ENCODE data around the gene SLC44A3. TPM values are rescaled to one million over a fixed set of nuclear protein-coding genes. Genes with fewer than 3 reads are reported as not detected.
A peak's percentile ranks its signal among the peaks of the same experiment; 100 is the strongest.

Gene SLC44A3
- total and polyA plus RNA-seq, 2 of the 13 experiments (the other 11 are each of a cell fraction or from before 2014, with no cell fraction given): 6.8 to 14.1 TPM

DNA sequence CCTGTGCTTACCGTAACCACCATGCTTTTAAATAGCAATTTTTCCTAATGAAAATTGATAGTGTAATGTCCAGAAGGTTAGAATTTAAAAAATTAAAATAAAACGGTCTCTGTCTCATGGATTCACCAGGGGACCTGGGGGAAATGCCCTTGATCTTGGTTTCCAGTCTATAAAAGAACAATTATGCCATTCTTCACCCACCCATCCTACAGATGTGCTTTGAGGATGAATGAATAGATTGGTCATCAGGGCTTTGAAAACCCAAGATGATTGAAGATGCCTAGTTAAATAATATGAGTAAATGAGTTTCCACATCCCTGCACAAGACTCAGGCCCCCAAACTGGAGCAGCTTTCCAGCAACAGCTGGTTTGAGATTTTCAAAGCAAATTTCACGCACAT, 68.0 kb downstream of the SLC44A3 start:
- H3K9ac ChIP-seq (ENCODE audit: insufficient read depth, low read depth, low read length): no peak overlapping the region
- in situ Hi-C loops (cut with HindIII; ENCODE audit: extremely low pct_ligation_motif_present, low pct_unique_long_range_greater_than_20kb) (no loop called here), intact Hi-C loops (cut with micrococcal nuclease; ENCODE audit: unreplicated experiment) (no loop called here)
- ChIA-PET CTCF (ENCODE audit: low intra/inter-chr PET ratio, low total read pairs) (no interaction called here), POLR2A (no interaction called here)
- no peaks in the 10 kb centered on the region for H3K27me3 ChIP-seq (ENCODE audit: control insufficient read depth in 1 of 2, insufficient read depth in 2 of 2, low read length in 2 of 2)
- peaks cover 24% of the 10 kb centered on the region for H3K4me1 ChIP-seq (ENCODE audit: insufficient read depth, low read length)
- no peak for DNase-seq (ENCODE audit: low spot score)
- no TSS peak for BruUV-seq (replicated peaks)
- H3K79me2 ChIP-seq (ENCODE audit: insufficient read depth, low read length): no peaks in the 10 kb centered on the region
- H3K4me2 ChIP-seq (ENCODE audit: low read depth, low read length): no peak overlapping the region
- no peak overlapping the region for H2AFZ ChIP-seq (ENCODE audit: low read length)
- H3K4me3 ChIP-seq (replicated peaks in 1 of 3; ENCODE audit: insufficient read depth in 1 of 3, low read depth in 2 of 3, low read length in 3 of 3): no peak overlapping the region
- WGBS (ENCODE audit: low lambda C conversion rate): 95% methylated on average over 3 of the region's 3 CpGs
- no peak for TF ChIP-seq ZNF263 (CRISPR knock-in tag; IDR thresholded peaks at IDR 0.05)
- TF ChIP-seq SRF (IDR thresholded peaks at IDR 0.05; ENCODE audit: low read depth, low read length): no peak
- no peaks in the 10 kb centered on the region for H3K9me3 ChIP-seq (ENCODE audit: low read length)
- no peak for FAIRE-seq
- no peaks in the 10 kb centered on the region for H3K36me3 ChIP-seq (replicated peaks in 1 of 2; ENCODE audit: control insufficient read depth in 1 of 2, insufficient read depth in 2 of 2, low read length in 2 of 2)
- H3K27ac ChIP-seq (ENCODE audit: extremely low read length, insufficient read depth, low read length): no peak overlapping the region
- no peak for ATAC-seq
- no peaks in the 10 kb centered on the region for H4K20me1 ChIP-seq (ENCODE audit: insufficient read depth, low read length)

DNA sequence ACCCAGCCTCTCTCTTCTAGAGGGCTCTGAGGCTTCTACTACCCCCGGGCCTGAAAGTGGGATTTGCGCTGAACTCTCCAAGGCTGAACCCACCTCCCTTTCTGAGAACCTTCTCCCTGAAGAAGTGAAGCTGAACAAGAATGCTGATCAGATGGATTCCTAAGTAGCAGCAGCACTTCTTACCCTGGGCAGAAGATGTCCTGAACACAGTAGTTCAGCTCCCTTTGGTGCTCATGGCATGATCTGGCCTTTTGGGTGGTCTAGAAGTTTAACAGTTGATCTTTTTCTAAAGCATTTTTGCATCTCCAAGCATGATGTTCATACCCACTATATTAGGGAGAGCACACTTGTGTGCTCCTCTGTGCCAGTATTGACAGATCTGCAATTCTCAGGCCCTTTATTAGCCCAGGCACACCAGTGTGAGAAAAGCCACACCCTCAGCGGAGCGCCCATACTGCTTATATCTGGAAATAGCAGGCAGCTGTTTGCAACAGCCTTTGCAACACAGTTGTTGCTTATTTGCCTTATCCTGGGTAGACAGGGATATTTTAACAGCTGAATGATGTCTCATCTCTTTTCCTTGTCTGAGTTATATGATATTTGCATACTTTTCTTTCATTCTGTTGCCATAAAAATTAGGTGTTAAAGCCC, 72.6 kb downstream of the SLC44A3 start:
- no peak for DNase-seq (ENCODE audit: low spot score)
- no peaks in the 10 kb centered on the region for H4K20me1 ChIP-seq (ENCODE audit: insufficient read depth, low read length)
- no peak overlapping the region for H3K27ac ChIP-seq (ENCODE audit: extremely low read length, insufficient read depth, low read length)
- 99% methylated on average over 4 of the region's 4 CpGs for WGBS (ENCODE audit: low lambda C conversion rate)
- no peak overlapping the region for H3K4me3 ChIP-seq (replicated peaks in 1 of 3; ENCODE audit: insufficient read depth in 1 of 3, low read depth in 2 of 3, low read length in 3 of 3)
- no peak for FAIRE-seq
- POLR2A ChIA-PET: interaction anchor here (1.0 kb wide), 1 partner anchor 9 kb away, joined by 3 read pairs; no protein-coding TSS in a partner anchor
- CTCF ChIA-PET (ENCODE audit: low intra/inter-chr PET ratio, low total read pairs): no interaction called here
- no peaks in the 10 kb centered on the region for H3K9me3 ChIP-seq (ENCODE audit: low read length)
- no peak overlapping the region for H3K4me2 ChIP-seq (ENCODE audit: low read depth, low read length)
- peaks cover 19% of the 10 kb centered on the region for H3K4me1 ChIP-seq (ENCODE audit: insufficient read depth, low read length)
- no TSS peak for BruUV-seq (replicated peaks)
- no peak overlapping the region for H2AFZ ChIP-seq (ENCODE audit: low read length)
- H3K36me3 ChIP-seq (replicated peaks in 1 of 2; ENCODE audit: control insufficient read depth in 1 of 2, insufficient read depth in 2 of 2, low read length in 2 of 2): peaks cover 12 to 18% of the 10 kb centered on the region in 2 experiments; a peak in 4 of 5 replicates
- H3K9ac ChIP-seq (ENCODE audit: insufficient read depth, low read depth, low read length): no peak overlapping the region
- ATAC-seq: peak; percentile 31
- TF ChIP-seq HIVEP1 (CRISPR knock-in tag; IDR thresholded peaks at IDR 0.05): no peak
- TF ChIP-seq POLR2G (IDR thresholded peaks at IDR 0.05; ENCODE audit: low read depth, low read length): peak; percentile 44; the same call in 1 of the 2 replicates
- peak; percentile 63 for TF ChIP-seq RBM22 (optimal IDR thresholded peaks at IDR 0.05; ENCODE audit: low read length)
- no peaks in the 10 kb centered on the region for H3K79me2 ChIP-seq (ENCODE audit: insufficient read depth, low read length)
- H3K27me3 ChIP-seq (ENCODE audit: control insufficient read depth in 1 of 2, insufficient read depth in 2 of 2, low read length in 2 of 2): no peaks in the 10 kb centered on the region
- intact Hi-C loops (cut with micrococcal nuclease; ENCODE audit: unreplicated experiment) (no loop called here), in situ Hi-C loops (cut with HindIII; ENCODE audit: extremely low pct_ligation_motif_present, low pct_unique_long_range_greater_than_20kb) (no loop called here)

Data from HepG2 (cell line).